ENCODE results near the gene TPSG1.
"Not testable (repeated sequence)": the region's sequence is repeated elsewhere in the genome, so short reads cannot be mapped to it uniquely, and the experiment has no call there.

The TPSG1 gene

GRCh38 chr16:1256874-1257322 is 31.8 kb upstream of the TPSG1 start:
- DNase-seq (ENCODE audit: low read depth in 2 of 2) = no peak

- DNase-seq (ENCODE audit: low read depth in 2 of 2) = not testable (repeated sequence)
These were observed 31.3 kb upstream of the TPSG1 start for GRCh38 chr16:1256296-1256873.

GRCh38 chr16:1255276-1256122 is 30.4 kb upstream of the TPSG1 start, which contains the start of gene TPSD1:
TSS of gene TPSD1 (plus strand) at chr16:1256069. CDS start at chr16:1256281, 212 bp downstream.
- not testable (repeated sequence) for DNase-seq (ENCODE audit: low read depth in 2 of 2)

- DNase-seq (ENCODE audit: low read depth in 2 of 2) = not testable (repeated sequence)
These were observed 29.8 kb upstream of the TPSG1 start for GRCh38 chr16:1254821-1255220.

- not testable (repeated sequence) for DNase-seq (ENCODE audit: low read depth in 2 of 2)
These were observed 28.8 kb upstream of the TPSG1 start for GRCh38 chr16:1253701-1254364.

- DNase-seq (ENCODE audit: low read depth in 2 of 2) = not testable (repeated sequence)
These were observed 24.1 kb upstream of the TPSG1 start for GRCh38 chr16:1249031-1249755.

- DNase-seq (ENCODE audit: low read depth in 2 of 2) = not testable (repeated sequence)
These were observed 23.0 kb upstream of the TPSG1 start for GRCh38 chr16:1247903-1248537.

- DNase-seq (ENCODE audit: low read depth in 2 of 2) = no peak
These were observed 20.5 kb upstream of the TPSG1 start for GRCh38 chr16:1245452-1246020.

- no peak for DNase-seq (ENCODE audit: low read depth in 2 of 2)
These were observed 19.8 kb upstream of the TPSG1 start for GRCh38 chr16:1244881-1245280.

- DNase-seq (ENCODE audit: low read depth in 2 of 2) = not testable (repeated sequence)
These were observed 19.1 kb upstream of the TPSG1 start for GRCh38 chr16:1243907-1244850.

GRCh38 chr16:1243363-1243762 is 18.3 kb upstream of the TPSG1 start:
- DNase-seq (ENCODE audit: low read depth in 2 of 2) = not testable (repeated sequence)

GRCh38 chr16:1241081-1241480 is 16.0 kb upstream of the TPSG1 start:
- DNase-seq (ENCODE audit: low read depth in 2 of 2) = not testable (repeated sequence)

- DNase-seq (ENCODE audit: low read depth in 2 of 2) = not testable (repeated sequence)
These were observed 15.4 kb upstream of the TPSG1 start, which contains the start of gene TPSAB1 for GRCh38 chr16:1240436-1240835. TSS of gene TPSAB1 (plus strand) at chr16:1240705. CDS start at chr16:1240939, 234 bp downstream.

GRCh38 chr16:1239575-1239974 is 14.5 kb upstream of the TPSG1 start:
- not testable (repeated sequence) for DNase-seq (ENCODE audit: low read depth in 2 of 2)

- DNase-seq (ENCODE audit: low read depth in 2 of 2) = not testable (repeated sequence)
These were observed 13.8 kb upstream of the TPSG1 start for GRCh38 chr16:1238909-1239308.

GRCh38 chr16:1237990-1238389 is 12.9 kb upstream of the TPSG1 start:
- no peak for DNase-seq (ENCODE audit: low read depth in 2 of 2)

- DNase-seq (ENCODE audit: low read depth in 2 of 2) = not testable (repeated sequence)
These were observed 11.6 kb upstream of the TPSG1 start for GRCh38 chr16:1236659-1237058.

- DNase-seq (ENCODE audit: low read depth in 2 of 2) = not testable (repeated sequence)
These were observed 7.1 kb upstream of the TPSG1 start for GRCh38 chr16:1232049-1232748.

GRCh38 chr16:1231301-1231700 is 6.2 kb upstream of the TPSG1 start:
- not testable (repeated sequence) for DNase-seq (ENCODE audit: low read depth in 2 of 2)

Data from stimulated activated CD4-positive, alpha-beta T cell treated with anti-CD3 and anti-CD28 coated beads, Interleukin-12 subunit alpha, Interleukin-12 subunit beta, amount 100 ng/mL, for 24 hours (primary cell).